Thoracic aorta (tissue), 2 donors: ENCODE data around the gene TUBB3. TPM values are rescaled to one million over a fixed set of nuclear protein-coding genes. Genes with fewer than 3 reads are reported as not detected.

Source experiments
- ATAC-seq: fragments of 150-250 bp; one replicate; pipeline ENCODE4 v1.8.0; 2017; ENCODE audit warnings: low read depth; ENCODE audit not compliant: insufficient number of reproducible peaks, low FRiP score
- DNase-seq: peaks from one replicate; pipeline ENCODE4 v3.0.0-alpha.2; 2020; ENCODE audit warnings: low spot score
- H3K27ac ChIP-seq, 2 donors: fragments of 200-600 bp; sonication (generic); 1 replicate in 1 of 2; 2 replicates in 1 of 2; pipeline ENCODE4 v1.5.1; 2016; ENCODE audit warnings: mild to moderate bottlenecking in 2 of 2, moderate library complexity in 2 of 2
- H3K27me3 ChIP-seq: fragments of 200-600 bp; sonication (generic); replicated peaks from 2 replicates; pipeline ENCODE4 v1.6.0; 2016; ENCODE audit warnings: mild to moderate bottlenecking; ENCODE audit not compliant: insufficient read depth
- H3K36me3 ChIP-seq: fragments of 200-600 bp; sonication (generic); one replicate; pipeline ENCODE4 v1.5.1; 2016
- H3K4me1 ChIP-seq, 2 donors: fragments of 200-600 bp; sonication (generic); 1 replicate in 1 of 2; 2 replicates in 1 of 2; pipeline versions ENCODE4 v1.5.1 to v1.6.0; 2016; ENCODE audit warnings: low read depth in 2 of 2, mild to moderate bottlenecking in 1 of 2; ENCODE audit not compliant: control insufficient read depth in 1 of 2
- H3K4me3 ChIP-seq: fragments of 200-600 bp; sonication (generic); 2 replicates; pipeline ENCODE4 v1.5.1; 2016; ENCODE audit warnings: mild to moderate bottlenecking
- H3K9me3 ChIP-seq: fragments of 200-600 bp; sonication (generic); 2 replicates; pipeline ENCODE4 v1.5.1; 2016
- CTCF ChIP-seq: fragments of 200-600 bp; sonication (generic); IDR thresholded peaks from one replicate; pipeline ENCODE4 v1.5.1; 2019; ENCODE audit warnings: antibody characterized with exemption
- total RNA-seq, 2 donors: library from RNA; depleted of rRNA; stranded (reverse); fragments of >200 nt; gene quantifications; one replicate each; pipeline versions ENCODE4 v1.1.0 to v1.2.3, GENCODE V29; 2016

Gene TUBB3
- total RNA-seq, 2 donors from 2014 or later, result 4.2 to 18.0 TPM

GRCh38 chr16:89883346-89884040, 39.6 kb upstream of the TUBB3 start:
- peaks cover 88% of the 10 kb centered on the region for H3K36me3 ChIP-seq
- no peak for ATAC-seq
- H3K4me3 ChIP-seq, result no peak overlapping the region
- no peak for DNase-seq
- no peaks in the 10 kb centered on the region for H3K4me1 ChIP-seq
- no peak for TF ChIP-seq CTCF
- no peaks in the 10 kb centered on the region for H3K27me3 ChIP-seq
- H3K9me3 ChIP-seq, result no peaks in the 10 kb centered on the region
- no peak overlapping the region for H3K27ac ChIP-seq

DNA sequence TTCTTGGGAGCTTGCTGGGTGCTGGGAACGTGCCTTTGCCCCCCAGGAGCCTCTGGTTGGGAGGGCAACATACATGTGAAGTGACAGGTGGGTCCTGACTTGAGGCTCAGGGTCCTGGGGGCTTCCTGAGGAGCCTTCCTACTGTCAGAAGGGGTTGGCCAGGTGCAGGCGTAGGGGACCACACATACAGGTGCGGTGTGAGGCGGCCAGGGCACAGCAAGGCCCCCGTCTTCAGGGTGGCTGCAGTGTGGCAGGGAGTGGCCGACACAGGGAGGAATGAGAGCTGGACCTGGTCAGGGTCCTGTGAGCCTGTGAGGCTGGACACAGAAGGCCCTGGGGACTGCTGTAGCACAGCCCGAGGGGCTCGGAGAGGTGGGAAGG, 39.1 kb upstream of the TUBB3 start:
- no peak for ATAC-seq
- Histone ChIP-seq H3K4me3 (no peak overlapping the region), H3K27ac (no peak overlapping the region), H3K27me3 (no peaks in the 10 kb centered on the region), H3K9me3 (no peaks in the 10 kb centered on the region), H3K4me1 (no peaks in the 10 kb centered on the region), H3K36me3 (peaks cover 84% of the 10 kb centered on the region)
- TF ChIP-seq CTCF, result no peak
- DNase-seq, result no peak

DNA sequence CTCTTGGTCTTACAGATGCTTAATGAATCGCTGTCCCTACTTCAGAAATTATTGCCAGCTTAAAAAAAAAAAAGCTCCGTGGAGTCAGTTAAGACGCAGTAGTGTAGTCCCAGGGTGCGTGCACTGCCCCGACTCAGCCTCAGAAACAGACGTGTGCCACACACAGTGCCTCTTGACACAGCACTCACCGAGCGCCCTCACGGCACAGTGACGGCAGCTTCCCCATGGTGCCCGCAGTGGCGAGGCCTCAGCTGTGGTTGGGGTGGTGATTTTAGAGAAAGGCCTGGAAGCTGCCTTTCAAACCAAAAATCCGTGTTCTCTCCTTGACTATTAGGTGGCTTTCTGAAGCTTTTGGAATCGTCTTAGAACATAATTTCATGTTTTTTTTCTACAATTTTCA, 35.9 kb upstream of the TUBB3 start:
- no peak overlapping the region for H3K27ac ChIP-seq
- no peaks in the 10 kb centered on the region for H3K9me3 ChIP-seq
- H3K4me1 ChIP-seq, result no peaks in the 10 kb centered on the region
- ATAC-seq (no peak), DNase-seq (no peak)
- no peaks in the 10 kb centered on the region for H3K27me3 ChIP-seq
- TF ChIP-seq CTCF, result no peak
- no peak overlapping the region for H3K4me3 ChIP-seq
- H3K36me3 ChIP-seq, result peaks cover 79% of the 10 kb centered on the region

GRCh38 chr16:89890200-89890599, 32.9 kb upstream of the TUBB3 start:
- no peak for TF ChIP-seq CTCF
- DNase-seq (no peak), ATAC-seq (no peak)
- no peak overlapping the region for H3K27ac ChIP-seq
- no peak overlapping the region for H3K4me3 ChIP-seq
- H3K9me3 ChIP-seq, result no peaks in the 10 kb centered on the region
- H3K4me1 ChIP-seq, result no peaks in the 10 kb centered on the region
- H3K27me3 ChIP-seq, result no peaks in the 10 kb centered on the region
- H3K36me3 ChIP-seq, result peaks cover 80% of the 10 kb centered on the region

- no peak for TF ChIP-seq CTCF
- DNase-seq, result no peak
- Histone ChIP-seq H3K4me3 (no peak overlapping the region), H3K36me3 (peaks cover 80% of the 10 kb centered on the region), H3K9me3 (no peaks in the 10 kb centered on the region), H3K27me3 (no peaks in the 10 kb centered on the region), H3K4me1 (no peaks in the 10 kb centered on the region), H3K27ac (no peak overlapping the region)
- no peak for ATAC-seq
These were observed 32.1 kb upstream of the TUBB3 start for GRCh38 chr16:89890886-89891657.
